Measurements from ENCODE around the gene PDE4D. TPM values are rescaled to one million over a fixed set of nuclear protein-coding genes. Genes with fewer than 3 reads are reported as not detected.
"Not testable (repeated sequence)": the region's sequence is repeated elsewhere in the genome, so short reads cannot be mapped to it uniquely, and the experiment has no call there.

Gene PDE4D
- total RNA-seq, 4 donors from 2014 or later: 35.0 to 121 (median 63.4) TPM

- Histone ChIP-seq H3K27me3 (no peaks in the 10 kb centered on the region), H3K36me3 (no peaks in the 10 kb centered on the region), H3K4me1 (no peaks in the 10 kb centered on the region), H3K27ac (no peak overlapping the region), H3K9me3 (peaks cover 0 to 6% (median 0%) of the 10 kb centered on the region in 3 donors), H3K4me3 (no peak overlapping the region)
- ATAC-seq: peak; percentile 36
- WGBS, 2 donors (ENCODE audit: low coverage in 1 of 2): 0 to 10% methylated on average over 1 of the region's 1 CpG
- peak; percentile 23 to 67 (median 64) for TF ChIP-seq CTCF (IDR thresholded peaks at IDR 0.05)
- no peak for TF ChIP-seq EP300 (IDR thresholded peaks at IDR 0.05)
- no peak for TF ChIP-seq POLR2AphosphoS5 (IDR thresholded peaks at IDR 0.05)
Observed at GRCh38 chr5:59380350-59380951, 513.1 kb downstream of the PDE4D start.

- H3K4me3 ChIP-seq, H3K36me3 ChIP-seq, H3K9me3 ChIP-seq, H3K27me3 ChIP-seq, ATAC-seq, H3K4me1 ChIP-seq, H3K27ac ChIP-seq: not testable (repeated sequence)
- WGBS, 2 donors (ENCODE audit: low coverage in 1 of 2): 95 to 100% methylated on average over 1 of the region's 1 CpG
Observed at GRCh38 chr5:59374036-59374435, 519.5 kb downstream of the PDE4D start.

GRCh38 chr5:59371525-59372127, 521.9 kb downstream of the PDE4D start:
- ATAC-seq: no peak
- WGBS, 2 donors (ENCODE audit: low coverage in 1 of 2): 75 to 95% methylated on average over 3 to 4 of the region's 4 CpGs
- H3K4me1 ChIP-seq: peaks cover 0 to 13% (median 0%) of the 10 kb centered on the region in 3 donors
- no peak for TF ChIP-seq POLR2A (IDR thresholded peaks at IDR 0.05)
- no peak for TF ChIP-seq EP300 (IDR thresholded peaks at IDR 0.05)
- TF ChIP-seq POLR2AphosphoS5 (IDR thresholded peaks at IDR 0.05): no peak
- no peak for TF ChIP-seq CTCF (IDR thresholded peaks at IDR 0.05)
- H3K9me3 ChIP-seq: peaks cover 0 to under 1% (median 0%) of the 10 kb centered on the region in 3 donors
- no peak overlapping the region for H3K27ac ChIP-seq
- no peak overlapping the region for H3K4me3 ChIP-seq
- no peaks in the 10 kb centered on the region for H3K36me3 ChIP-seq
- no peaks in the 10 kb centered on the region for H3K27me3 ChIP-seq

GRCh38 chr5:59368951-59369350, 524.6 kb downstream of the PDE4D start:
- Histone ChIP-seq H3K9me3 (no peaks in the 10 kb centered on the region), H3K27ac (no peak overlapping the region), H3K4me3 (no peak overlapping the region), H3K36me3 (no peaks in the 10 kb centered on the region), H3K27me3 (no peaks in the 10 kb centered on the region), H3K4me1 (peaks cover 0 to 13% (median 0%) of the 10 kb centered on the region in 3 donors)
- ATAC-seq: no peak
- WGBS, 2 donors (ENCODE audit: low coverage in 1 of 2): 83 to 98% methylated on average over 1 to 4 of the region's 4 CpGs
- TF ChIP-seq CTCF (IDR thresholded peaks at IDR 0.05) (no peak), POLR2AphosphoS5 (IDR thresholded peaks at IDR 0.05) (no peak), EP300 (IDR thresholded peaks at IDR 0.05) (no peak), POLR2A (IDR thresholded peaks at IDR 0.05) (no peak)

- Histone ChIP-seq H3K9me3 (no peaks in the 10 kb centered on the region), H3K4me1 (peaks cover 0 to 13% (median 0%) of the 10 kb centered on the region in 3 donors), H3K27ac (no peak overlapping the region), H3K27me3 (no peaks in the 10 kb centered on the region), H3K36me3 (no peaks in the 10 kb centered on the region), H3K4me3 (no peak overlapping the region)
- peak; percentile 51 for ATAC-seq
- 9 to 15% methylated on average over 7 of the region's 7 CpGs for WGBS, 2 donors (ENCODE audit: low coverage in 1 of 2)
- TF ChIP-seq POLR2AphosphoS5 (IDR thresholded peaks at IDR 0.05) (peak; percentile 16), POLR2A (IDR thresholded peaks at IDR 0.05) (no peak), CTCF (IDR thresholded peaks at IDR 0.05) (peak; percentile 53 to 78 (median 67)), EP300 (IDR thresholded peaks at IDR 0.05) (no peak)
Observed at GRCh38 chr5:59367791-59368394, 525.6 kb downstream of the PDE4D start.
